ENCODE data around the gene CRIP2. TPM values are rescaled to one million over a fixed set of nuclear protein-coding genes. Genes with fewer than 3 reads are reported as not detected.

The CRIP2 gene
- total and polyA plus RNA-seq, 2 of the 4 experiments (the other 2 are of a cell fraction), result 18.1 to 123 TPM

DNA sequence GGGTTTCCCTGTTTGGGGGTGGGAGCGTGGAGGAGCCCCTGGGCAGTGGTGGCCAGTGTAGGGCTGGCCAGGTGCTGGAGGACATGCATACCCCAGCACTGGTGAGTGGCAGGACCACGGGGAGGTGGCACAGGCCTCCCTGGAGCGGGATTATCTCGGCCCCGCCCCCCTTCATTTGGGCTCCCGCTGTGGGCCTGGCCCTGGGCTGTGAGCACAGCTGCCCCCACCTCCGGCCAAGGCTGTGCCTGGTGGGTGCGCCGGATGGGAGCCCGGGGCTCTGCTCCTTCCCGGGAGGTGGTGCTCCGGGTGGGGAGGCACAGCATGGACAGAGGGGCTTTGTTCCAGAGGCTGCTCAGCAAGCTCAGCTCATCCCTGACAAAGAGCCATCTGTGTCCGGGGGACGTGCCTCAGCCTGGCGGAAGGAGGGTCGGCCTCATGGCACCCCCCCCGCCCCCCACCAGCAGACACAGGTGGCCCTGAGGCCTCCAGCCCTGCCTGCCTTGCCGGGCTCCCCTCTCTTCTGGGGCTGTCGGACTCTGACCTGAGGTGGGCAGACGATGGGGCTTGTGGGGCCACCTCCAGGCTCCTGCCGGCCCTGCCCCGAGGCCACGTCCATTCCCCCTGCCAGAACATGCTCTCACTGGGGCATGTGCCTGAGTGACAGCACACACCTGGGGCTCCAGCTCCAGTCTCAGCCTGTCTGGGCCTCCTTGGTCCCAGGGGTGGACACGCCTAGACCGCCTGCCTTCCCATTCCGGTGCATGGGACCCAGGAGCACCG, 24.8 kb downstream of the CRIP2 start:
- no peaks in the 10 kb centered on the region for H3K36me3 ChIP-seq (ENCODE audit: control insufficient read depth, insufficient read depth, low read length)
- no peak for ATAC-seq (ENCODE audit: low read depth)
- dilution Hi-C loops (cut with HindIII; ENCODE audit: low sequenced_read_pairs, unreplicated experiment), result no loop called here

More for the DNA sequence above, 24.8 kb downstream of the CRIP2 start:
- Histone ChIP-seq H3K4ac (ENCODE audit: low read depth, low read length) (no peak overlapping the region), H2BK5ac (ENCODE audit: low read depth, low read length, poor library complexity, severe bottlenecking) (no peak overlapping the region), H3K23ac (ENCODE audit: low read depth, low read length) (no peak overlapping the region), H3K27ac (ENCODE audit: insufficient read depth, low read length) (no peak overlapping the region), H3K9me1 (ENCODE audit: insufficient read depth, low read length) (no peaks in the 10 kb centered on the region), H3K14ac (replicated peaks; ENCODE audit: low read depth, low read length) (no peak overlapping the region), H3K4me3 (ENCODE audit: insufficient read depth, low read depth, low read length) (no peak overlapping the region), H2BK120ac (ENCODE audit: low read depth, low read length) (no peak overlapping the region), H3K9me3 (ENCODE audit: control insufficient read depth, insufficient read depth, low read length) (no peaks in the 10 kb centered on the region), H2BK15ac (ENCODE audit: low read depth, low read length) (no peak overlapping the region), H3K4me1 (ENCODE audit: control insufficient read depth, insufficient read depth, low read length) (no peaks in the 10 kb centered on the region), H4K8ac (ENCODE audit: low read depth in 2 of 2, low read length in 2 of 2) (no peak overlapping the region), H2BK20ac (ENCODE audit: low read depth, low read length) (no peak overlapping the region), H2AK5ac (ENCODE audit: low read depth, low read length) (no peak overlapping the region), H4K91ac (ENCODE audit: insufficient read depth, low read depth, low read length) (no peak overlapping the region), H3K56ac (ENCODE audit: extremely low read depth, insufficient read depth, low read length) (no peak overlapping the region), H2AK9ac (replicated peaks; ENCODE audit: low read depth, low read length, poor library complexity) (no peak overlapping the region), H3K18ac (ENCODE audit: low read depth, low read length) (no peak overlapping the region), H3K4me2 (ENCODE audit: low read depth, low read length) (no peak overlapping the region), H3K9ac (ENCODE audit: low read depth, low read length) (no peak overlapping the region), H3K27me3 (ENCODE audit: control insufficient read depth, insufficient read depth, low read length) (no peaks in the 10 kb centered on the region), H4K20me1 (ENCODE audit: insufficient read depth, low read length) (no peaks in the 10 kb centered on the region), H3K79me1 (ENCODE audit: low read depth in 1 of 2, low read length in 2 of 2) (no peaks in the 10 kb centered on the region), H2AFZ (replicated peaks; ENCODE audit: low read length, poor library complexity) (no peak overlapping the region), H4K5ac (ENCODE audit: low read depth, low read length) (no peak overlapping the region)
- DNase-seq, result no peak
- ChIA-PET POLR2A (ENCODE audit: unreplicated experiment) (no interaction called here), CTCF (no interaction called here)
- intact Hi-C loops (cut with micrococcal nuclease), result no loop called here
- no TSS peak for BruUV-seq (replicated peaks)
- in situ Hi-C loops (cut with MboI; ENCODE audit: low sequenced_read_pairs), result no loop called here
- TF ChIP-seq CEBPB (IDR thresholded peaks at IDR 0.05; ENCODE audit: low read depth, low read length) (no peak), USF2 (IDR thresholded peaks at IDR 0.05; ENCODE audit: low read depth, low read length) (no peak), SMC3 (IDR thresholded peaks at IDR 0.05; ENCODE audit: low read depth, low read length) (no peak), NFE2L2 (IDR thresholded peaks at IDR 0.05; ENCODE audit: low read depth, low read length) (no peak), CHD1 (IDR thresholded peaks at IDR 0.05; ENCODE audit: low read depth, low read length) (no peak), RAD21 (IDR thresholded peaks at IDR 0.05; ENCODE audit: low read length) (no peak), RFX5 (IDR thresholded peaks at IDR 0.05; ENCODE audit: low read depth, low read length) (no peak), CTCF (conservative IDR thresholded peaks at IDR 0.05; ENCODE audit: low read depth, low read length) (no peak), BHLHE40 (IDR thresholded peaks at IDR 0.05; ENCODE audit: low read depth, low read length) (no peak), MAZ (IDR thresholded peaks at IDR 0.05; ENCODE audit: borderline replicate concordance, low read depth, low read length) (no peak), POLR2A (IDR thresholded peaks at IDR 0.05; ENCODE audit: low read depth, low read length) (no peak), RCOR1 (IDR thresholded peaks at IDR 0.05; ENCODE audit: insufficient replicate concordance, low read length) (no peak), MAFK (IDR thresholded peaks at IDR 0.05; ENCODE audit: low read depth, low read length) (no peak), MXI1 (IDR thresholded peaks at IDR 0.05; ENCODE audit: borderline replicate concordance, low read depth, low read length) (no peak), ELK1 (IDR thresholded peaks at IDR 0.05; ENCODE audit: borderline replicate concordance, low read depth, low read length) (no peak), FOS (IDR thresholded peaks at IDR 0.05; ENCODE audit: low read depth, low read length) (no peak)
- WGBS, 2 experiments (ENCODE audit: extremely low coverage in 2 of 2, insufficient read length in 1 of 2), result 75% methylated on average over 19 of the region's 27 CpGs; no CpG with 5 or more reads in 1 of the 2 experiments
